ENCODE measurements around the gene PNPO. TPM values are rescaled to one million over a fixed set of nuclear protein-coding genes. Genes with fewer than 3 reads are reported as not detected.
A peak's percentile ranks its signal among the peaks of the same experiment; 100 is the strongest.

Gene PNPO
- total and polyA plus RNA-seq, 2 of the 13 experiments (the other 11 are each of a cell fraction or from before 2014, with no cell fraction given), result 47.9 to 63.3 TPM

DNA sequence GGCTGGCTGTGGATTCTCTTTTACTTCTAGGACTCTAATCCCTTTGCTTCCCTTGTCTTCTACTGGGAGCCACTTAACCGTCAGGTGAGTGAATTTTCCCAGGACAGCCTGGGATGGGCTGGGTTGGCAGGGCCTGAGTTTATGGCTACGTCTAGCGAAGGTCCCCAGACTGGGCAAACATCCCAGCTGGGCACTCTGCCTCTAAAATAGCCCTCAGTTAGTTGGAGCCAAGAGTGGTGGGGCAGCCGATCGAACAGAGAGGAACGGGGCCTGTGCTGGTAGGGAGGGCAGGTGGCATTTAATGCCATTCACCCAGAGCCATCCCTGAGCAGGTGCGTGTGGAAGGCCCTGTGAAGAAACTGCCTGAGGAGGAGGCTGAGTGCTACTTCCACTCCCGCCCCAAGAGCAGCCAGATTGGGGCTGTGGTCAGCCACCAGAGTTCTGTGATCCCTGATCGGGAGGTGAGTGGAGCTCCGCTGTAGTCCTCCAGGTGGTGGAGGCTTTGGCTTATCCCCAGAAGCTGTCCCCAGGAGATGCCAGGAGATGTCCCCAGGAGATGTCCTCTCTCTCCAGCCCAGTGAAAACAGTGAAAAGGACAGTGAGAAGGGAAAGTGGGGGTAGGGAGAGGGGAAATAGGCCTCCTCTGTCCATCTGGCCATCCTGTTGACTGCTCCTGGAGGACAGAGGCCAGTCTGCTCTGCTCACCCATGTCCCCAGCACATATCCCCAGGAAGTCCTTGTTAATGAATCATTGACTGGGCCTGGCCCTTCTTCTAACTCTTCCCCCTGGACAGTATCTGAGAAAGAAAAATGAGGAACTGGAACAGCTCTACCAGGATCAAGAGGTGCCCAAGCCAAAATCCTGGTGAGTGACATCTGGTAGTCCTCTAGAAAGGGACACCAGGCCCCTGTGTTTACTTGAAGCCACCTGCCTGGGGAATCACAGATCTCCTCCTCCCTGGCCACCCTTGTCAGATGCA, 4.4 kb downstream of the PNPO start (continued):
- TF ChIP-seq PRDM15 (CRISPR knock-in tag; IDR thresholded peaks at IDR 0.05) (peak; percentile 81; the same call in 1 of the 2 replicates), CREB1 (IDR thresholded peaks at IDR 0.05) (no peak), CREB1 (CRISPR knock-in tag; IDR thresholded peaks at IDR 0.05) (no peak), SETDB1 (CRISPR knock-in tag; IDR thresholded peaks at IDR 0.05; ENCODE audit: borderline replicate concordance) (no peak), ZNF280D (CRISPR knock-in tag; IDR thresholded peaks at IDR 0.05) (no peak), ZNF782 (CRISPR knock-in tag; IDR thresholded peaks at IDR 0.05; ENCODE audit: borderline replicate concordance) (no peak), ZNF644 (CRISPR knock-in tag; IDR thresholded peaks at IDR 0.05; ENCODE audit: low read depth) (no peak), SNAPC2 (CRISPR knock-in tag; IDR thresholded peaks at IDR 0.05) (no peak), ZNF274 (CRISPR knock-in tag; IDR thresholded peaks at IDR 0.05) (no peak), MED1 (CRISPR knock-in tag; IDR thresholded peaks at IDR 0.05) (peak; percentile 22; the same call in 1 of the 2 replicates), ZNF205 (CRISPR knock-in tag; IDR thresholded peaks at IDR 0.05) (no peak), NR1H2 (CRISPR knock-in tag; IDR thresholded peaks at IDR 0.05; ENCODE audit: borderline replicate concordance, low read depth) (no peak), ZMAT5 (CRISPR knock-in tag; IDR thresholded peaks at IDR 0.05; ENCODE audit: borderline replicate concordance, low read depth) (no peak), ZKSCAN5 (CRISPR knock-in tag; IDR thresholded peaks at IDR 0.05) (no peak), ZNF225 (CRISPR knock-in tag; IDR thresholded peaks at IDR 0.05) (0 out of 2 replicates have a peak, but pooled peaks have one; percentile 30), AGO2 (optimal IDR thresholded peaks at IDR 0.05; ENCODE audit: low read depth, low read length) (peak; percentile 30), MIXL1 (CRISPR knock-in tag; IDR thresholded peaks at IDR 0.05) (peak; percentile 52; the same call in 1 of the 2 replicates), TEAD3 (CRISPR knock-in tag; optimal IDR thresholded peaks at IDR 0.05; ENCODE audit: borderline replicate concordance) (peak; percentile 13), FUBP1 (CRISPR knock-in tag; IDR thresholded peaks at IDR 0.05; ENCODE audit: borderline replicate concordance) (no peak)
- TF ChIP-seq, protein P1, sequence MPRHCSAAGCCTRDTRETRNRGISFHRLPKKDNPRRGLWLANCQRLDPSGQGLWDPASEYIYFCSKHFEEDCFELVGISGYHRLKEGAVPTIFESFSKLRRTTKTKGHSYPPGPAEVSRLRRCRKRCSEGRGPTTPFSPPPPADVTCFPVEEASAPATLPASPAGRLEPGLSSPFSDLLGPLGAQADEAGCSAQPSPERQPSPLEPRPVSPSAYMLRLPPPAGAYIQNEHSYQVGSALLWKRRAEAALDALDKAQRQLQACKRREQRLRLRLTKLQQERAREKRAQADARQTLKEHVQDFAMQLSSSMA (CRISPR knock-in tag; IDR thresholded peaks at IDR 0.05), result no peak
